Activated CD4-positive, CD25-positive, alpha-beta regulatory T cell treated with anti-CD3 and anti-CD28 coated beads, Interleukin-2, amount 50 U/mL, for 24 hours (primary cell): Measurements from ENCODE around the gene LCA5L.

Source experiments
- ATAC-seq, 2 donors: fragments of 150-1000 bp; cut with Tn5 transposase; one replicate each; pipeline ENCODE4 v1.10.0; 2021; ENCODE audit warnings: mild to moderate bottlenecking in 1 of 2, moderate library complexity in 1 of 2

LCA5L gene

GRCh38 chr21:39445321-39446269, at the start of gene LCA5L:
Gene LCA5L (minus strand): TSS chr21:39445778. CDS start chr21:39428493, 17,285 bp downstream.
- ATAC-seq: peak; percentile 94

GRCh38 chr21:39489380-39489924, 43.9 kb upstream of the LCA5L start:
- ATAC-seq: no peak

DNA sequence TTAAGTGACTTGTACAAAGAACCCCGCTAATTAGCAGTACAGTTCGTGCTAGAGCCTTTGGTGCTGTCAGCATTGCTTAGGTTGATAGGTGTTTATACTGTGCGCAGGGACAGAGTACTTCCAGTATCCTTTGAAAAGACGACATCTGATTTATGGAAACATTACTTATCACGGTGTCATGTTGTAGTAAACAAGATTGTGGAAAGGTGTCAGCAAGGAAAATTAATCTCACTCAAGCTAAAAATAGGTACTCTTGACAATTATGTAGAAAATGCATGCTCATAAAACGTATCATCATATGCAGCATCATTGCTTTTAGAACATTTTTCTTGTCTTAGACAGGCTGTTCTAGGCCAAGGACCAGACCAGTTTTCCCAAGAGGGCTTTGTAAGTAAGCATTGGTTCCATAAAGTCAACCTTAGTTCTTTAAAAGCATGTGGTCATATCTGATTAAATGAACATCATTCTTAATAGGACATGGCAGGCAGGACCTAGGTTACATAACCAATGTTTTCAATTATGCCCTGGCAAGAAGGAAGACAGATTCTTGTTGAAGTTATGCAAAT, 39.2 kb upstream of the LCA5L start:
- no peak for ATAC-seq

GRCh38 chr21:39483917-39484316, 38.3 kb upstream of the LCA5L start:
- no peak for ATAC-seq

GRCh38 chr21:39481886-39482285, 36.3 kb upstream of the LCA5L start:
- ATAC-seq: no peak

DNA sequence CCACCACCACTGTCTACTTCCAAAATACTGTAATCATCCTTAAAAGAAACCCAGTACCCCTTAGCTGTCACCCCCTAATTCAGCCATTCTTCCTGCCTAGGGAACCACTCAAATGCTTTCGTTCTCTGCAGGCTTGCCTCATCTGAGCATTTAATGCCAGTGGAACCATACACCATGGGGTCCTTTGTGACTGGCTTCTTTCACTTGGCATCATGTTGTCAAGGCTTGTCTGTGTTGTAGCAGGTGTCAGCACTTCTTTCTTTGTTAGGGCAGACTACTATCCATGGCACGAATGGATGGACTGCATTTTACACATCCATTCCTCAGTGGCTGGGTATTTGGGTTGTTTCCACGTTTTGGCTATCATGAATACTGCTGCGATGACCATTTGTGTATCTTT, 34.7 kb upstream of the LCA5L start:
- ATAC-seq: no peak

GRCh38 chr21:39479814-39480182, 34.2 kb upstream of the LCA5L start:
- no peak for ATAC-seq

GRCh38 chr21:39479164-39479813, 33.7 kb upstream of the LCA5L start:
- ATAC-seq: no peak

DNA sequence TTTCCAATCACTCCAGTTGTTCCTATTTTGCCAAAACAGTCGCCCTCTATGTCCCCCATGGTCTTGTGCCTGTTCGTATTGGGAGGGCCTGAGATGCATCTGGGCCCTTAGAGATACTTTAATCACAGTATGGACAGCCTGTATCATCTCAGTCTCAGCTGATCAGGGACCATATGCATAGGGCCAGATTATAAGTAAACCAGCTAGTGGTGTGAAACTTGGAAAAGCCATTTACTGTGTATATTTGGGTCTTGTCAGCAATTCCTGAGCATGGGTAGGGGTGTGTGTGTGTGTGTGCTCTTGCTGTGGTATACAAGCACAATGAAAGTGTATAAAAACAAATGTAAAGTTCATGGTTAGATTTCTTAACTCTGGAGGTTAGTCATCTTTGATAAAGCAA, 29.0 kb upstream of the LCA5L start:
- ATAC-seq: no peak

GRCh38 chr21:39472786-39473185, 27.2 kb upstream of the LCA5L start:
- no peak for ATAC-seq

DNA sequence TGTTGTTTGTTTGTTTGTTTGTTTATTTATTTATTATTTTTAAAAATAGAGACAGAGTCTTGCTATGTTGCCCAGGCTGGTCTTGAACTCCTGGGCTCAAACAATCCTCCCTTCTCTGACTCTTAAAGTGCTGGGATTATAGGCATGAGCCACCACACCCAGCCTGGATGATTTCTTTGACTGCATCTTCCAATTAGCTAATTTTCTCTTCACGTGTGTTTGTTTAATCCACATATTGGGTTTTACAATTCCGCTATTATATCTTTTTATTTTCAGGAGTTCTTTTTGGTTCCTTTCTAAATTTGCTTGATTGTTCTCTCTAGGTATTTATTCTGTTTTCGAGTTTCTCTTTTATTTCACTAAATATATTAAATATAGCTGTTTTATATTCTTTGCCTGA, 26.0 kb upstream of the LCA5L start:
- ATAC-seq: no peak

DNA sequence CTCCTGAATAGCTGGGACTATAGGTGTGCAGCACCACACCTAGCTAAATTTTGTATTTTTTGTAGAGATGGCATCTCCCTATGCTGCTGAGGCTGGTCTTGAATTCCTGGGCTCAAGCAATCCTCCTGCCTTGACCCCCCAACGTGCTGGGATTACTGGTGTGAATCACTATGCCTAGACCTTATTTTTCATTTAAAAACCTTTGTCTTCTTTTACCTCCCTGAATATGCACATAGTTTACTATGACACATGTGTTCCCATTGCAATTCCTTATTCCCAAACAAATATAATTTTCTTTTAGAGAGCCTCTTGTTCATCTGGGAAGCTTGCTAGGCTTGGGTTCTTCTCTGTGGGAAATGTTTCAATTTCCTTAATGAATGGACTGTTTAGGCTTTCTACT, 23.0 kb upstream of the LCA5L start:
- no peak for ATAC-seq

GRCh38 chr21:39467746-39468145, 22.2 kb upstream of the LCA5L start:
- ATAC-seq: no peak

DNA sequence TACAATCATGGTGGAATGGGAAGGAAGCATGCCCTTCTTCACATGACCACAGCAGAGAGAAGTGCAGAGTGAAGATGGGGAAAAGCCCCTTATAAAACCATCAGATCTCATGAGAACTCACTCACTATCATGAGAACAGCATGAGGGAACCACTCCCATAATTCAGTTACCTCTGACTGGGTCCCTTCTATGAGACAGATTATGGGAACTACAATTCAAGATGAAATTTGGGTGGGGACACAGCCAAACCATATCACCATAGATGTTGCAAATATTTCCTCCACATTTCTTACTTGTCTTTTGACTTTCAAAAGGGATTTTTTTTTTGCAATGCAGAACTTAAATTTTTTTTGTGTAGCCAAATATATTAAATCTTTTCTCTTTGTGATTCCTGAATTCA, 21.0 kb upstream of the LCA5L start:
- no peak for ATAC-seq

DNA sequence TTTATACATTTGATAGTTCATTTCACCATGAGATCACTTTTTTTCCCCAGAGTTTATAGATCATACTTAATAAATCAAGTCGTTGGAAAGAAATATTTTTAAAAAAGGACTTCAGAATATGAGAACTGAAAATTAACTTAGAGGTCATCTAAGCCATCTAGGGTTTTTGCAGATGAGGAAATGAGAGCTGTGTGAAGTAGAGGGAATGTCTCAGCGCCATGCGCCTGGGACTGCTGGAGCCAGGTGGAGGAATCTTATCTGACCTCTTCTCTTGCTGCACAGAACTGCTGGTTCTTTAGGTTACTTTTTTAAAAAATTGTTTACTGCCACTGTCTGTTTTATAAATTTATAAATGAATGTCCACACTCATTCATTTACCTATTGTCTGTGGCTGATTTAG, 17.7 kb upstream of the LCA5L start:
- no peak for ATAC-seq

- ATAC-seq: no peak
Observed at GRCh38 chr21:39461419-39461818, 15.8 kb upstream of the LCA5L start.

- ATAC-seq: no peak
Observed at GRCh38 chr21:39456665-39457064, 11.1 kb upstream of the LCA5L start.

GRCh38 chr21:39454949-39455668, 9.5 kb upstream of the LCA5L start:
- no peak for ATAC-seq

- ATAC-seq: no peak
Observed at GRCh38 chr21:39453571-39454179, 8.1 kb upstream of the LCA5L start.

DNA sequence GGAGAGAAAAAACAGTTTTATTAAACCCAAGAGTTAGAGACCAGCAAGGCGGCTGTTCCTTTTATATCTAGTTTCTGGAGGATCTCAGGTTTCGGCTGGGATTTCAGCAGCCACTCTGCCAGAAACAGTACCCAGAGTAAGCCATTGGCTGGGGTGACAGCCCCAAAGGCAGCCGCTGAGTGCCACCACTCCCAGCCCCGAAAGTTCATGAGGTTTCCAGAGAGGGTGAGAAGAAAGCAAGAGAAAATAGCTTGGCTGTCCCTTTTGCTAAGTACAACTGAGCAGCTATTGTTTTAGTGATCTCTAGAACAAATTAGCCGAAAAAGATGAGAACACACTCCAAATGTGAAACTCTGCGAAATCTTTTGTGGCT, 7.4 kb upstream of the LCA5L start:
- ATAC-seq: no peak

GRCh38 chr21:39452207-39452969, 6.8 kb upstream of the LCA5L start:
- ATAC-seq: no peak
